OCI-LY3 (cell line): ENCODE results near the gene AGPAT3.

Experiments
- H2AFZ ChIP-seq: fragments of 200-600, 300-600 bp; shearing (Covaris generic); 2 replicates; pipeline ENCODE4 v1.6.0; 2014; ENCODE audit warnings: antibody characterized with exemption, low read depth, low read length
- H3K27ac ChIP-seq: fragments of 200-600, 300-600 bp; sonication (generic); 2 replicates; pipeline ENCODE4 v1.5.1; 2014; ENCODE audit warnings: mild to moderate bottlenecking, low read length, moderate library complexity, mixed read lengths
- H3K27me3 ChIP-seq: fragments of 200-600, 300-600 bp; sonication (generic); 2 replicates; pipeline ENCODE4 v1.6.1; 2014; ENCODE audit warnings: low read depth, low read length, mixed read lengths
- H3K36me3 ChIP-seq: fragments of 200-600, 300-600 bp; sonication (generic); replicated peaks from 2 replicates; pipeline ENCODE3; 2014; ENCODE audit warnings: low read depth, low read length, mixed read lengths
- H3K4me1 ChIP-seq: fragments of 300-600, 200-600 bp; sonication (generic); 2 replicates; pipeline ENCODE4 v1.6.1; 2014; ENCODE audit warnings: low read length, mixed read lengths
- H3K4me2 ChIP-seq: fragments of 200-600, 300-600 bp; sonication (generic); 2 replicates; pipeline ENCODE4 v1.6.1; 2014; ENCODE audit warnings: low read length, mixed read lengths
- H3K4me3 ChIP-seq: fragments of 300-600, 200-600 bp; sonication (generic); 2 replicates; pipeline ENCODE4 v1.5.1; 2014; ENCODE audit warnings: antibody characterized with exemption, mild to moderate bottlenecking, low read length, moderate library complexity
- H3K79me2 ChIP-seq: fragments of 300-600, 200-600 bp; shearing (Covaris generic); 2 replicates; pipeline ENCODE4 v1.6.1; 2014; ENCODE audit warnings: mild to moderate bottlenecking, low read length, mixed read lengths
- H3K9ac ChIP-seq: fragments of 300-600, 200-600 bp; shearing (Covaris generic); 2 replicates; pipeline ENCODE4 v1.6.0; 2014; ENCODE audit warnings: mild to moderate bottlenecking, low read length, moderate library complexity
- H3K9me3 ChIP-seq: fragments of 200-600, 300-600 bp; shearing (Covaris generic); 2 replicates; pipeline ENCODE4 v1.6.1; 2014; ENCODE audit warnings: low read length, mixed read lengths; ENCODE audit not compliant: insufficient read depth
- H4K20me1 ChIP-seq: fragments of 200-600, 300-600 bp; sonication (generic); 2 replicates; pipeline ENCODE4 v1.6.1; 2016; ENCODE audit warnings: low read length, mixed read lengths; ENCODE audit not compliant: insufficient read depth
- EZH2phosphoT487 ChIP-seq: fragments of 200-600 bp; shearing (Covaris generic); IDR thresholded peaks from 2 replicates; pipeline ENCODE4 v1.6.1; 2018; ENCODE audit warnings: antibody characterized with exemption, mixed run types, low read depth
- TF ChIP-seq, protein P1 (sequence below): fragments of 200-600, 300-600 bp; sonication (generic); IDR thresholded peaks from 2 replicates; pipeline ENCODE4 v1.5.1; 2014; ENCODE audit warnings: antibody characterized with exemption, low read length, low read depth

AGPAT3 gene

DNA sequence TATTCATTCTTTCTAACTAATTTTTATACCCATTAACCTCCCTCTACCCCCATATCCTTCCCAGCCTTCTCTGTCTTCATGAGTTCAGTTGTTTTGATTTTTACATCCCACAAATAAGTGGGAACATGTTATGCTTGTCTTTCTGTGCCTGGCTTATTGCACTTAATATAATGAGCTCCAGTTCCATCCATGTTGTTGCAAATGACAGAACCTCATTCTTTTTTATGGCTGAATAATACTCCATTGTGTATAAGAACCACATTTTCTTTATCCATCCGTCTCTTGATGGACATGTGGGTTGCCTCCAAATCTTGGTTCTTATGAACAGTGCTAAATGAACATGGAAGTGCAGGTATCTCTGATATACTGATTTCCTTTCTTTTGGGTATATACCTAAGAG is 21.5 kb downstream of the AGPAT3 start:
- Histone ChIP-seq H3K9ac (no peak overlapping the region), H2AFZ (no peak overlapping the region), H3K79me2 (peaks cover 94% of the 10 kb centered on the region), H3K9me3 (no peaks in the 10 kb centered on the region), H3K4me3 (no peak overlapping the region), H3K4me2 (no peak overlapping the region), H4K20me1 (peaks cover 66% of the 10 kb centered on the region), H3K4me1 (no peaks in the 10 kb centered on the region), H3K27ac (no peak overlapping the region), H3K27me3 (no peaks in the 10 kb centered on the region), H3K36me3 (peaks cover 13% of the 10 kb centered on the region)
- TF ChIP-seq, protein P1, sequence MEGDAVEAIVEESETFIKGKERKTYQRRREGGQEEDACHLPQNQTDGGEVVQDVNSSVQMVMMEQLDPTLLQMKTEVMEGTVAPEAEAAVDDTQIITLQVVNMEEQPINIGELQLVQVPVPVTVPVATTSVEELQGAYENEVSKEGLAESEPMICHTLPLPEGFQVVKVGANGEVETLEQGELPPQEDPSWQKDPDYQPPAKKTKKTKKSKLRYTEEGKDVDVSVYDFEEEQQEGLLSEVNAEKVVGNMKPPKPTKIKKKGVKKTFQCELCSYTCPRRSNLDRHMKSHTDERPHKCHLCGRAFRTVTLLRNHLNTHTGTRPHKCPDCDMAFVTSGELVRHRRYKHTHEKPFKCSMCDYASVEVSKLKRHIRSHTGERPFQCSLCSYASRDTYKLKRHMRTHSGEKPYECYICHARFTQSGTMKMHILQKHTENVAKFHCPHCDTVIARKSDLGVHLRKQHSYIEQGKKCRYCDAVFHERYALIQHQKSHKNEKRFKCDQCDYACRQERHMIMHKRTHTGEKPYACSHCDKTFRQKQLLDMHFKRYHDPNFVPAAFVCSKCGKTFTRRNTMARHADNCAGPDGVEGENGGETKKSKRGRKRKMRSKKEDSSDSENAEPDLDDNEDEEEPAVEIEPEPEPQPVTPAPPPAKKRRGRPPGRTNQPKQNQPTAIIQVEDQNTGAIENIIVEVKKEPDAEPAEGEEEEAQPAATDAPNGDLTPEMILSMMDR, result no peak

DNA sequence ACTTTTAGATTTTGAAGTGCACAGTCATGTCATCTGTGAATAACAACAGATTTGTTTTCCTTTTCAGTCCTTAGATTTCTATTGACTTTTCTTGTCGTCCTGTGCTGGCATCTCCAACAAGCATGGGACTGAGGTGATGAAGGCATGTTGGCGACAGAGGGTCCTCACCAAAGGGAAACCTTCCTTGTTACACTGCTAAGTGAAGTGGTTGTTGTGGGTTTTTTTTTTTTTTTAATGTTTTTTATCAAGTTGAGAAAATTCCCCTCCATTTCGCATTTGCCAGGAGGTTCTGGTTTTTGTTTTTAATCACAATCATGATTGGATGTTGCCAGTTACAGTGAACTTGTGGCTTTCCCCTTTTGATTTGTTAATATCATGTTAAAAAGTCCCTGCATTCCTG is 24.0 kb downstream of the AGPAT3 start:
- Histone ChIP-seq H3K9me3 (no peaks in the 10 kb centered on the region), H3K4me3 (no peak overlapping the region), H3K36me3 (peaks cover 24% of the 10 kb centered on the region), H3K27me3 (no peaks in the 10 kb centered on the region), H4K20me1 (peaks cover 59% of the 10 kb centered on the region), H2AFZ (no peak overlapping the region), H3K4me1 (peaks cover 6% of the 10 kb centered on the region), H3K4me2 (no peak overlapping the region), H3K27ac (no peak overlapping the region), H3K9ac (no peak overlapping the region), H3K79me2 (peaks cover 92% of the 10 kb centered on the region)
- TF ChIP-seq, protein P1, result no peak
- TF ChIP-seq EZH2phosphoT487, result no peak

DNA sequence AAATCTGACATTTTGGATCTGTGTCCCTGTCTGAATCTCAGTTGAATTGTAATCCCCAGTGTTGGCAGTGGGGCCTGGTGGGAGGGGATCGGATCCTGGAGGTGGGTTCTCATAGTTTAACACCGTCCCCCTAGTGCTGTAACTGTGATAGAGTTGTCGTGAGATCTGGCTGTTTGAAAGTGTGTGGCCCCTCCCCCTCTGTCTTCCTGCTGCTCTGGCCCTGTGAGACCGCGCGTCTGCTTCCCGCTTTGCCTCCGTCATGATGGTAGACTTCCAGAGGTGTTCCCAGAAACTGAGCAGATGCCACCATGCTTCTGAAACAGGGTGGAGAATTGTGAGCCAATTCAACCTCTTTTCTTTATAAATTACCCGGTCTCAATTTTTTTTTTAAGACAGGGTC is 25.0 kb downstream of the AGPAT3 start:
- no peak overlapping the region for H2AFZ ChIP-seq
- no peak overlapping the region for H3K27ac ChIP-seq
- peaks cover 6% of the 10 kb centered on the region for H3K4me1 ChIP-seq
- peaks cover 89% of the 10 kb centered on the region for H3K79me2 ChIP-seq
- peaks cover 24% of the 10 kb centered on the region for H3K36me3 ChIP-seq
- H4K20me1 ChIP-seq, result peaks cover 50% of the 10 kb centered on the region
- H3K27me3 ChIP-seq, result no peaks in the 10 kb centered on the region
- no peak overlapping the region for H3K4me2 ChIP-seq
- no peak overlapping the region for H3K9ac ChIP-seq
- no peak overlapping the region for H3K4me3 ChIP-seq
- no peaks in the 10 kb centered on the region for H3K9me3 ChIP-seq
- TF ChIP-seq, protein P1, result no peak
- no peak for TF ChIP-seq EZH2phosphoT487

DNA sequence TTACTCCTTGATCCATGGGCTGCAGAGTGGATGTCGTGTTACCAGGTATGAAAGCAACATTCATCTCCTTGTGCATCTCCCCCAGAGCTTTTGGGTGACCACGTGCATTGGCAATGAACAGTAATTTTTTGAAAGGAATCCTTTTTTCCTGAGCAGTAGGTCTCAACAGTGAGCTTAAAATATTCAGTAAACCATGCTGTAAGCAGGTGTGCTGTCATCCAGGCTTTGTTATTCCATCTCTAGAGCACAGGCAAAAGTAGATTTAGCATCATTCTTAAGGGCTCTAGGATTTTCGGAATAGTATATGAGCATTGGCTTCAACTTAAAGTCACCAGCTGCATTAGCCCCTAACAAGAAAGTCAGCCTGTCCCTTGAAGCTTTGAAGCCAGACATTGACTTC is 27.3 kb downstream of the AGPAT3 start:
- H3K9me3 ChIP-seq, result no peaks in the 10 kb centered on the region
- H4K20me1 ChIP-seq, result peaks cover 31% of the 10 kb centered on the region
- H3K4me1 ChIP-seq, result peaks cover 6% of the 10 kb centered on the region
- no peak overlapping the region for H3K9ac ChIP-seq
- H3K27ac ChIP-seq, result no peak overlapping the region
- peaks cover 86% of the 10 kb centered on the region for H3K79me2 ChIP-seq
- H2AFZ ChIP-seq, result no peak overlapping the region
- peaks cover 29% of the 10 kb centered on the region for H3K36me3 ChIP-seq
- TF ChIP-seq, protein P1, result no peak
- no peak for TF ChIP-seq EZH2phosphoT487
- H3K4me2 ChIP-seq, result no peak overlapping the region
- no peaks in the 10 kb centered on the region for H3K27me3 ChIP-seq
- H3K4me3 ChIP-seq, result no peak overlapping the region
